ENCODE measurements around the gene RXYLT1.
"Not testable (repeated sequence)": the region's sequence is repeated elsewhere in the genome, so short reads cannot be mapped to it uniquely, and the experiment has no call there.

The RXYLT1 gene

GRCh38 chr12:63804746-63805145, 25.0 kb downstream of the RXYLT1 start:
- no peak for DNase-seq

- DNase-seq: no peak
Observed at GRCh38 chr12:63805704-63806672, 26.3 kb downstream of the RXYLT1 start.

- no peak for DNase-seq
Observed at GRCh38 chr12:63808631-63809030, 28.9 kb downstream of the RXYLT1 start.

GRCh38 chr12:63809566-63809965, 29.9 kb downstream of the RXYLT1 start:
- no peak for DNase-seq

GRCh38 chr12:63811334-63811733, 31.6 kb downstream of the RXYLT1 start:
- DNase-seq: no peak

GRCh38 chr12:63811755-63812154, 32.0 kb downstream of the RXYLT1 start:
- no peak for DNase-seq

GRCh38 chr12:63814146-63814772, 34.5 kb downstream of the RXYLT1 start:
- no peak for DNase-seq

GRCh38 chr12:63815482-63815852, 35.8 kb downstream of the RXYLT1 start:
- no peak for DNase-seq

- DNase-seq: no peak
Observed at GRCh38 chr12:63816031-63816430, 36.3 kb downstream of the RXYLT1 start.

- DNase-seq: no peak
Observed at GRCh38 chr12:63820427-63820826, 40.7 kb downstream of the RXYLT1 start.

- no peak for DNase-seq
Observed at GRCh38 chr12:63821781-63822251, 42.1 kb downstream of the RXYLT1 start.

GRCh38 chr12:63822352-63822751, 42.6 kb downstream of the RXYLT1 start:
- DNase-seq: no peak

- DNase-seq: no peak
Observed at GRCh38 chr12:63823040-63823439, 43.3 kb downstream of the RXYLT1 start.

- DNase-seq: no peak
Observed at GRCh38 chr12:63826006-63826585, 46.4 kb downstream of the RXYLT1 start.

GRCh38 chr12:63828867-63829266, 49.2 kb downstream of the RXYLT1 start:
- DNase-seq: no peak

- DNase-seq: no peak
Observed at GRCh38 chr12:63836046-63836445, 56.3 kb downstream of the RXYLT1 start.

GRCh38 chr12:63836936-63837335, 57.2 kb downstream of the RXYLT1 start:
- DNase-seq: no peak

GRCh38 chr12:63838411-63838810, 58.7 kb downstream of the RXYLT1 start:
- no peak for DNase-seq

- no peak for DNase-seq
Observed at GRCh38 chr12:63841011-63841410, 61.3 kb downstream of the RXYLT1 start.

- no peak for DNase-seq
Observed at GRCh38 chr12:63841571-63841970, 61.9 kb downstream of the RXYLT1 start.

GRCh38 chr12:63842750-63843149, 63.0 kb downstream of the RXYLT1 start:
- DNase-seq: not testable (repeated sequence)

- no peak for DNase-seq
Observed at GRCh38 chr12:63843254-63843720, 63.6 kb downstream of the RXYLT1 start.

GRCh38 chr12:63843721-63844390, 64.1 kb downstream of the RXYLT1 start:
- peak; percentile 76 for DNase-seq
